Fibroblast of the conjunctiva (primary cell): ENCODE measurements around the gene CTDSP2.

ENCODE experiments used
- DNase-seq: peaks from one replicate; pipeline ENCODE4 v3.0.0-alpha.2; 2010; ENCODE audit warnings: low read depth

Gene CTDSP2

DNA sequence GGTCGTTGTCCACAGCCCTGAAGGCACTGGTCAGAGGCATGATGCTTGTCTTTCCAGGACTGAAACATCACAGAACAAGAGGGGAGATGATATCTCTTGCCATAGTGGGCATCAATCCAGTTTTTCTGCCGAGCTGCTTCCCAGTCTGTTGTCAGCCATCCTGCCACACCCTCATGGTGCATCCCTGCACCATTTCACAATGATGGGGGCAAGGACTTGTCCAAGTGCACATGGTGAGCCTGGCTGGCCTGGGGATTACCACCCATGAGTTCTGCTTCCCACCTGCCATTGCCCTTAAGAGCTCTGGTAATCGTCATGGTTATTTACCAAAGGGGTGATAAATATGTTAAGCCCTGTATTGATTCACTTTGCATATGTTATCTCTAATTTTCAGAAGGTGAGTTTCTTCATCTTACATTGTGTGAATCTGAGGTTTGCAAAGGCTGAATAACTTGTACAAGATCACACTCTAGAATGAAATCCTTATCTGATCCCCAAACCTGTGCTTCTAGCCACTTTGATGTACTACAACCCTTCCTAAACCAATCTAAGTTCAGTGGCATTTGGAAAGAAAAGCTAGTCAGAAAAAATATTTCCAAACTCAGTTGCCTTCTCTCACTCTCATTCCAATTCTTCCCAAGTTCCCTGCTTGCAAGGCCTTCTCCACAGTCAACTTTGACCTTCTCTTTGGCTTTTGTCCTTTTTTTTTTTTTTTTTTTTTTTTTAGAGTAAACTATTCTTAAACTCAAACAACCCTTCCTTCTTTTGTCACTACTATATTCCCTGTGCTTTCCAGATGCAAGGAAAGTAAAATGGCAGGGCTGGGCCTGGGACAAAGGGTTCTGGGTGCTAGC, 30.3 kb downstream of the CTDSP2 start:
- no peak for DNase-seq

DNA sequence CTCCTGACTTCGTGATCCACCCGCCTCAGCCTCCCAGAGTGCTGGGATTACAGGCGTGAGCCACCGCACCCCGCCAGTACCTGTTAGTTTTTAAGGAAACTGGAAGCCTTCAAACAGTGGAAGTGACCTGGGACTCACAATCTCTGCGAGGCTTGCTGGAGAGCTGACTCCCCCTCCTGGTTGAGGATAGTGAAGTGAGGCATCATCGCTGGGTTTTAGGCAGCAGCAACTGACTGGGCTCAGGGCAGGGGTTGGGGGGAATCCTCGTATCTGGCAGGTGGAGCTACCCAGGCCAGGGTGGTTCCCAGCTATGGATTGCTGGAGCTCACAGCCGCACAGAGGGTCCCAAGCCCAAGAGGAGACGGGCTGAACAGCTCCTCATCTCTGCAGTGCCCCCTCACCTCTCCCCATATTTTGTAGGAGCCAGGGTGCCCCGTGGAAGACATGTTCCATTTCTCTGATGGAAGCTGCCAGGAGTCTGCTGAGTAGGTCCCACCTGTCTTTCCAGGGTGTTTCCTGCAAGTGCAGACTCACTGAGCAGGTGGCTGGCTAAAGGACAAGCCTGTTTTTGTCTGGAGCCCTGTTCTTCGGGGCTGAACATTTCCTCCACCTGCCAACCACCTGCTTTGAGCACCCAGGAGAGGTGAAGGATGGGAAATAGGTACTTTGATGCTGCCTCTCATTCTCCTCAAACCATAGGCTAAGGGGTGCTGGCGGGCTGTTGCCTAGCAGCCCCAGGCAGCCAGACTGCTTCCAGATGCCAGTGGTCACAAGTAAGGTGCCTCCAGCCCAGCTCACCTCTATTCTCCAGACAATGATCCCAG, 31.1 kb downstream of the CTDSP2 start:
- DNase-seq, result no peak

DNA sequence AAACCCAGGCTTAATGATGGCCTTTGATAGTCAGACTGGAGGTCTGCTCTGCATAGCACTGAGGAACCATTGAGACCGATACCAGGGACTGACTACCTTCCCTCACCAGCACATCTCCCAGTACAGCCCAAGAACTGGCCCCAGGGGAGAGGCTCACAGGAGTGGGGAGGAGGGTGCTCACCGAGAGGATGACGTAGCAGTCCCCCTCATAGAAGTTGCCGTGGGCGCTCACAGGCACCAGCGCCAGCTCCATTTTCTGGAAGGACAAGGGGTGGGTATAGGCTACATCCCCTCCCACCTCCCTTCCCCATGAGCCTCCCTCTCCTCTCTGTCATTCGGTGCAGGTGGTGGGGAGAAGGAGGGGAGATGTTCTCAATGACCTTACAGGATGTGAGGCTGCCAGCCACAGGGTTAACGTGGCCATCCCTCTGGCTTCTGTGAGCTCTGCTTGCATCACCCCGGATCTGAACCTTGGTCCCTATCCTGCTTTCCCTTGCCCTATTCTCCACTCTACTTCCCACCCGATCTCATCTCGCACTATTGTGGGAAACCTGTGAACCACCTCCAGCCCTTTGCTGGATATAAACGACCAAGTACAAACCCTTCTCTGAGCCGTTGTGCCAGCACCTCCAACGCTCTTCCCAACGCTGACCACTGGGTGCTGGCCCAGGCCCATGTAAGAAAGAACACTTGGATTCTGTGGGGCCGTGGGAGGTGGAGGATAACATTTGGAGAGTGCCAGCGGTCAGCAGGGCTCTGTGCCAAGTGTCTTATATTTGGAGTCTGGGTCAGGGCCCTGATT, 32.4 kb downstream of the CTDSP2 start:
- no peak for DNase-seq

DNA sequence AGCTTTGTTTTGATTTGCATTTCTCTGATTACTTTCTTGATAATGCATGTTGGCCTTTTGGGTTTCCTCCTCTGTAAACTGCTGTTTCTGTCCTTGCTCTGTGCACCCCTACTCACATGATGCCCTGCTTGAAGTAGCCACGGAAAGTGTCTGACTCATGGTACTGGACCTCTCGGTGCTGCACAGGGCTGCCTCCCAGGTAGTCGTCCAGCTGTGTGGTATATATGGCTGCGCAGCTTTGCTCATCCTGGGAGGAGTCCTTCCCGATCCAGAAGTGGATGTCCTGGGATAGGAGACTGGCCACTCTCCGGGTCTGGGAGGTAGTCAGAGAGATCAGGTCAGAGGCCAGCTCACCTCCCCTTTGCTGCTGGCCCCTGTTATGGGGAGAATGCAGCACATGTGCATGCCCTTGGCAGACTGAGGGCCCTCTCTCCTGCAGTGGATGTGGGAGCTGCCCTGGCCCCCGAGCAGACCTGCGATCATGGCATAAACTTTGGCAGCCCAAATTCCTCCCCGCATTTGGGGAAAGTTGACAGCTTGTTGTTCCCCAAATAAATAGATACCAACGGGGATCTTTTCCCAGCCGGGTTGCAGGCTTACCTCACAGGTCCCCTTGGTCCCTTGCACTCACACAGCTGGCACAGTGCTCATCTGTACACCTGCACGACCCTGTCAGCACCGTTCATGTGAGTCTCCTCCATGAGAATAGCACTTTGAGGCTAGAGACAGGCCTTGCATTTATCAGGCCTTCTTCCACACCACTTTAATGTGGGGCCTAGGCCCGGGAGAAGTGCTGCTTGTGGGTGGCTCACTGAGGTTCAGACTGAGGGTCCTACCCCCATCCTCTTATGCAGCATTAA, 33.2 kb downstream of the CTDSP2 start:
- no peak for DNase-seq

DNA sequence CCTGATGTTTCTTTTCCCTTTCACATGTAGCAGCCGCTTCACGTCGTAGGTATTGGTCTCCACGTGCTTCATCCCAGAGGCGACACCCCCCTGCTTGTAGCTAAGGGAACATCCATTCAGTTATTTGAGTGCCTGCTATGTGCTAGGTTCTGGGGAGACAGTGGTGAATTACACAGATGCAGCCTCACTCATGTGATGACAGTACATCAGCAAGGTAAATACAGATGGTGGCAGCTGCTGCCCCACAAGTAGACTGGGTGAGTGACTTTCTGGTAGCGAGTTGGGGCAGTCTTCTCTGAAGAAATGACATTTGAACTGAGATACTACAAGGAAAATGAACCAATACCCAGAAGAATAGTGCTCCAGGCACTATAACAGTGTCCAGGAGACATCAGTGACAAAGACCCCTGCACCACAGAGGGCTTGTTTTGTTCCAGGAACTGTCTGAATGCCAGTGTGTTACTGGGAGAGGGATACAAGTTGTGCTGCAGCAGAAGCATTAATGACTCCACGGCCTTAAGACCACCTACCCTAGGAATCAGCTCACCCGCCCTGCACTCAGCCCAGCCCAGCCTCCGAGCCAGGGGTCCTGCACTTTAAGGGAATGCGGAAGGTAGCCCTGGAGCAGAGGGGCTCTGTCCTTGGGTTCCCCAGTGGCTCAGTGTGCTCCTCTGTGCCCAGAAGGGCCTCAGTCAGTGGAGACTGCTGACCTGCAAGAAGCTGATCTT, 35.3 kb downstream of the CTDSP2 start:
- DNase-seq, result no peak

DNA sequence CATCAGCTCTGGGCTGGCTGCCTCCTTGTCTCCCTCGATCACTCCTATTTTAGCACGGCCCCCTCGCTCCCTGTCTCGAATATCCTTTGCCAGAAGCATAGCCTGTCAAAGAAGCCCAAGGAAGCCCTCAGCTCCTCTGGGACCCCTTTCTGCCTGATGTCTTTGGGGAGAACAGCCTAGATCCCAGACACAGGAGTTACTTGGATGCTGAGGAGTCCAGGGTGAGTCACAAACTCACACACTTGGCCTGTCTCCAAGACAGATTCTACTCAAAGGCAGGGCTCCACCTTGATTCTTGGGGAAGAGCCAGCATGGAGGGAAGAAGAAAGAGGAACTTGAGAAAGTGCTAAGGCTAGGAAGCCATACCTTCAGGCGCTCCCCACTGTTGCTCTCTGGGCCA, 36.1 kb downstream of the CTDSP2 start:
- no peak for DNase-seq

DNA sequence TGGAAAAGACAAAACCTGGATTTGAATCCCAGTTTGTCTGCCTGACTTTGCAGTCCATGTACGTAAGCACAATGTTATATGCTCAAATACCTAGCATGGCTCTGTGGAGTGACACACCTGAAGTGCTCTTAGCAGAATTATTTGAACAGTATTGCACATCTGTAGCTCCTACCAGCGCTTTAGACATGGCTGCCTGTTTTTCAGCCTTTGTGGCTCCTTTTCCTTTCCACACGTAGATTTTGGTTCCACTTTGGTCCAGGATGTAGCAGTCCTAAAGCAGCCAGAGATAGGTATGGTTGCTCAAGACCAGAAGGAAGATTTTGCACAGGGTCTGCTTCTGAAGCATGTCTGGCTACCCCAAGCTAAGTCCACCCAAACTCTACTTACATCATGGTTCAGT, 37.1 kb downstream of the CTDSP2 start:
- DNase-seq, result no peak

DNA sequence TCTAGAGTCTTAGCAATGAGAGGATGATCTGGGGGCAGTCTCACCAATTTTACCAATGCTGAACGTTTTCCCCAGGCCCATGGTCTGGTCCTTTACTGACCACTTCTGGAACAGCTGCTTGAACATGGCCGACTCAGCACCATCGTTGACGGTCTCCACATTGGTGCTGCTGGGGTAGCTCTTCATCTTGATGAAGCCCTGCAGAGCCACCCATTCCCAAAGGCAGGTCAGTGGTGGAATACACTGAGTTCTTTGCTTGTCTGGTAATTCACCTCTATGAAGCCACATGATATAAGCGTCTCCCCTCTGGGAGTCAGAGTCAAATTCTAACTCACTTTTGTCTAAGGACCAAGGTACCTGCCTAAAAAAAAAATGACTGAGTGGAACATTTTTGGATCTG, 38.2 kb downstream of the CTDSP2 start:
- DNase-seq, result no peak

DNA sequence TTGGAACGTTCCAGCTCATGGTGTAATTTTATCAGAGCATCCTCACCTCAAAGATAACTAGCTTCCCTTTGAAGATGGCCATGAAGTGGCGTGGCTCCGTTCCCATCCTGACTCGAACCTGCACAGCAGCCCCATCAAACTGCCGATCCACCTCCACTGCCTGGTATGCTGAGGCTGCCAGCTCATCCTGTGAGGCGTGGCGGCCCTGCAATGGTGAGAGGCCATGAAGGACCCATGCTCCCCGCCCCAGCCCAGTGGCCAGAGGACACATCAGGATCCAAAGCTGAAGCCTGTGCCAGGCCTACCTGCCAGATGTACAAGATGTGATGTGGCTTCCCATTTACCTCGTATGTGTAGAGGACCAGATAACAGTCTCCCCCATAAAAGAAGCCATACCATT, 39.2 kb downstream of the CTDSP2 start:
- no peak for DNase-seq

DNA sequence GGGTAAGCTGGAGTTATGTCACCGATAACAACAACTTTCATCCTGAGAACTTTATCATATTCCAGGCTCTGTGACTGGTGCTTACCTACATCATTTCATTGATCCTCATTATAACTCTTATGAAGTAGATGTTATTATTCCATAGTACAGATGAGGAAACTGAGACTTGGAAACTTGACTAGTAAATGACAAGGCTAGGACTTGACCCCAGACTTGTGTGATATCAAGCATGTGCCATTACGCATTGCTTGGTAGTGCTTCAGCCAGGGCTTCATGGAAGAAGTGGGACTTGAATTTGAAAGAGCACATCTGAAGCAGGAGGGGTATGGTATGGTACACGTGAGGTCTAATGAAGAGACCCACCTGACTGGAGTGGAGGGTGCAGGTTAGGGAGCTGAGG, 39.9 kb downstream of the CTDSP2 start:
- no peak for DNase-seq

DNA sequence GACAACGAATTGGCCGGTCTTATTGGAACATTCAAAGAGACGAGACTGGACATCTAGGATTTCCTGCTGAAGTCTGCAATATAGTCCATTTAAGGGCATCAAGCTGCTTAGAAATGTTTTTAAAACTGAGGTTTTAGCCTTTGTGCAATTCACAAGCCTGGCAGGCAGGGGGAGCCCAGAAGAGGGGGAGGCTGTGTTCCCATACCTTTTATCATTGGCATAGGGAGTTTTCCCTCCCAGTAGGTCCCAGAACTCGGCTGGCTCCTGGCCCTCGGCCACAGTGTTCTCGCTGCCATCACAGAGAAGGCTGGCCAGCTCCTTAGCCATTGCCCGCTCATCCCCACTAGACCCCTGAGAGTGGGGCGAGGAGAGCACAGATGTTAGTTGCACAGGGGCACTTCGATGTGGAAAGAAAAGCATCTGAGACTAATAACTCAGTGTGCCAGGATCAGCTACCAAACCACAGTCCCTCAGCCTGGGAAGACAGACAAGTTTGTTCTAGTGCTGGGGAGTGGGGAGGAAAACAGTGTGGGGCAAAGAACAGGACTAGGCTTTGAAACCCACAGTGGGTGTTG, 43.1 kb downstream of the CTDSP2 start:
- no peak for DNase-seq

DNA sequence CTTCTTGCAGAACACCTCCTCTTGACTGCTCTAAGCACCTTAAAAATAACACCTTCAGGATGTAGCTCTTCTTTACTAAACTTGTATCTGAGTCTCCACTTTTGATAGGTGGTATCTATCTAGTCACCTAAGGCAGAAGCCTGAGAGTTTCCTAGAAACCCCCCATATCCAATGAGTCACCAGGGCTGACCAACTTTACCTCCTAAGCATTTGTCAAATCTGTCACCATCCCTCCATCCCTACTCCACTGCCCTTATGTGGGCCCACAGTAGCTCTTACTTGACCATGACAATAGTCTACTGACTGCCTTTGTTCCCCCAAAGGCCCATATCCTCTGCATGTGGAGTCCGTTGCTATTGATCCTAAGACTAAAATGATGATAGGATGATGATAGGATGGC, 43.9 kb downstream of the CTDSP2 start:
- no peak for DNase-seq

DNA sequence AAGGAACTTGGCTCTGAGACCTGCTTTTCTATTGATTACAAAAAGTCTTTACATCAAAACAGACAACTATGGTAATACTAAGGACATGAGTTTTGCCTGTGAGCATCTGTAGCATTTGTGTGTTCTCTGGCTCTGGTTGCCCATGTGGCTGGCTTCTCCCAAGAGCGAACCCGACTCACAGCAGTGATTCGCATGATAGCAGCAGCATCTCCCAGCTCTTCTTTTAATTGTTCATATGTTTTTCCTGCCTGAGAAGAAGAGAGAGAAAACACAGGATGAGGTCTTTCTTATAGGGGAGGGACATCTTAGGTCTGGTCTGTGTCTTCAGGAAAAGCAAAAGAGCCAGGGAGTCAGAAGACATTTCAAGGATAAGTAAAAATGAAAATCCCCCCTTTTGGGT, 45.6 kb downstream of the CTDSP2 start:
- no peak for DNase-seq

DNA sequence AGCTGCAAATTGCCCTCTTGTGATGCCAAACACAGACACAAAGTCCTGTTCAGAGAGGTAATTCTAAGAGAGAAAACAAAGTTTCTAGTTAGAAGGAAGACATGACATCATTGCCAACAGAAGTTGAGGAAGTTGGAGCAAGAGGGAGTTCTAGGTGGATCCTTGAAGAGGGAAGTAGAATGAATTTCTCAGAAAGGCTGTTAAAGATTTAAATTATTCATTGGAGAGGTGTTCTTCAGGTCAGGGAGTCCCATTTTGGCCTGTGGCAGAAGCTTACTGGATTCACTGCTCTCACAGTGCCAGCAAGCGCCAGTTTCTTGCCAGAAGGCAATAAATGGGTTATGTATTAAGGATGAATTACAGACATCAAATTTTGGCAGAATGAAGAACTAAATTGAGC, 48.6 kb downstream of the CTDSP2 start:
- no peak for DNase-seq

DNA sequence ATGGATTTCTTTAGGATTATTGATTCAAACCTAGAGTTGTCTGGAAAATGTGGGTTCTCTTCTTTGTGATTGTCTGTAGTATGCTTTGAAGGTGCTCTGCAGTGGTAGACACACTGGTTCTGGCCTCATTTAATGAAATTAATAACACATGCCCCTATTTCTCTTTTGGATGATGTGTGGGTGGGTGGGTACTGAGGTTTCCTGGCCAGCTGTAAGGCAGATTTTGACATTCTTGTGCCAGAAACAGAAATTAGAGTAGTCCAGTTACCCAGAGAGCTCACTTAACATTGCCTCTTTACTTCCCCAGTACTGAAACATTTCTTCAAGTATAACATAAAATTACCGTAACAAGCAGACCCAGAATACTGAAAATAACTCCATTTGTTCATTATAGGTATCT, 49.5 kb downstream of the CTDSP2 start:
- DNase-seq, result no peak

DNA sequence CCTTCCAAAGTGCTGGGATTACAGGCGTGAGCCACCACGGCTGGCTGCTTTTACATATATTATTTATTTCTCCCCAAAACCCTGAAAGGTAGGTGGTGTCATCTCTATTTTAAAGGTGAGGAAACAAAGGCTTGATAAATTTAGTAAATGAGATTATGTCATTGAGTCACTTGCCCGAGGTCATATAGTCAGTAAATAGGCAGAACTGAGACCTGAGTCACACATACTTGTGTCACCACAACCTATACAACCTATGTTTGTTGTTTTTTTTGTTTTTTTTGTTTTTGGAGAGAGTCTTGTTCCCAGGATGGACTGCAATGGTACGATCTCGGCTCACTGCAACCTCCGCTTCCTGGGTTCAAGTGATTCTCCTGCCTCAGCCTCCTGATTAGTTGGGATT, 51.2 kb downstream of the CTDSP2 start:
- DNase-seq, result no peak

DNA sequence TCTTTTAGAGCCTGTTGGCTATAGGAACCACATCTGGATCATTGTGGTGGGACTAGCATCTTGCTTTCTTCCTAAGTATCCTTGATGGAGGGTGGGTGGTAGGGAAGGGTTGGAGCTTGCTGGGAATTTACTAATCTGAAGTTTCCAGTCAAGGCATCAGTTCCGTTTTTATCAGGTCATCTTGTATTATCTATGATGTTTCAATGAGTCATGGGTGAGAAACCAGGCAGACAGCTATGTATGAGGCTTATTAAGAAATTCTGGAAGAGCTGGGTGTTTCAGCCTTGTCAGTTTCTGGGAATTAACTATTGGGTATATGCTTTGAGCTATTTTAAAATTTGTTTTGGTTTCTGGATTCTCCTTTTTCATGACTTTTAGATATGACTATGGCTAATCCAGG, 52.6 kb downstream of the CTDSP2 start:
- DNase-seq, result no peak

DNA sequence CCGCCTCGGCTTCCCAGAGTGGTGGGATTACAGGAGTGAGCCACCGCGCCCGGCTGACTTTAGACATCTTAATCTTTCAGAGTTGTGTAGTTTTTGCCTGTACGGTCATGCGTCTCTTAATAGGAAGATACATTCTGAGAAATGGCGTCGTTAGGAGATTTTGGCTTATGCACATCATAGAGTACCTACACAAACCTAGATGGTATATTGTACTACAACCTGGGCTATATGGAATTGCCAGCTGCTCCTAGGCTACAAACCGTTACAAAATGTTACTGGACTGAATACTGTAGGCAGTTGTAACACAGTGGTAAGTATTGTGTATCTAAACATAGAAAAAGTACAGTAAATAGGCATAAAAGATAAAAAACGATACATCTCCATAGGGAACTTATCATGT, 62.7 kb downstream of the CTDSP2 start:
- no peak for DNase-seq

DNA sequence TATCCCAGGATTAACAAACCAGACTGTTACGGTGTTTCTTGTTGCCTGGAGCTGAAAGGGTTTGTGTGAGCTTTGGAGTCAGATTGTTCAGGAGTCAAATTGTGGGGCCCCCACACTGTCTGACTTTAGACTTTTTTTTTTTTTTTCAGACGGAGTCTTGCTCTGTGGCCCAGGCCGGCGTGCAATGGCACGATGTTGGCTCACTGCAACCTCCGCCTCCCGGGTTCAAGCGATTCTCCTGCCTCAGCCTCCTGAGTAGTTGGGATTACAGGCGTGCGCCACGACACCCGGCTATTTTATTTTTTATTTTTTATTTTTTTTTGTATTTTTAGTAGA, 63.1 kb downstream of the CTDSP2 start:
- DNase-seq, result no peak

DNA sequence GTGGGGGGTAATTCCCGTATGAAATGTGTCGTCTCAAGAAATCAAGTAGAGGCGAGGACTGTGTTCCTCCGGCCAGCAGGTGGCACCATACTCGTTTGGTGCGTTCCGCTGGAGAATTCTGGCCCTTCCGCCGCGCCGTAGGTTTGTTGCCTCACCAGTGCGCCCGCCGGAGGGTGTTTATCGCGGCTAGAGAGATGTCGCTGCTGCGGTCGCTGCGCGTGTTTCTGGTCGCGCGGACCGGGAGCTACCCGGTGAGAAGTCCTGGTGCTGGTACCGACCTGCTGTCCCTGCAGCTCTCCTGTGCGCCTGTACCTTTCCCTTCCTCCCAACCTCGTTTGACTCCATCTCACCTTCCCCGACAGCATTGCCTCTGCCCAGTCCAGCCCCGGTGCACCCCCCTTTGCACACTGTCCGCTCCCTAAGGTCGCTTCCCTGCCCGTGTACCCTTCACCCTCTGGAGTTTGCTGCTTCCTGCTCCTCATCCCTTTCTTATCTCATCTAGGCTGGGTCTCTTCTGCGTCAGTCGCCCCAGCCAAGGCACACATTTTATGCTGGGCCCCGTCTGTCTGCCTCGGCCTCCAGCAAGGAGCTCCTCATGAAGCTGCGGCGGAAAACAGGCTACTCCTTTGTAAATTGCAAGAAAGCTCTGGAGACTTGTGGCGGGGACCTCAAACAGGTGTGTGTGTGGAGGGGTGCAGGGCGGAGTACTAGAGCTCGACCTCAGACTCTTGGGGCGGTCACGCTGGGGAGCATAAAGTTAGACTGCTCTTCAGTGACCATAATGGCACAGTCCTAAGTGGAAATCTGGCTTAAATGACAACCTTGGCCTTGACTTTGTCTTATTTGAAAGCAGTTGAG, 63.7 kb downstream of the CTDSP2 start, which contains the start of gene TSFM:
TSS of gene TSFM (plus strand) at position 180 of the 858 bp plus-strand sequence. CDS start at position 195, 15 bp downstream.
- peak; percentile 86 for DNase-seq
